ENCODE data around the gene EXOC3L4. TPM values are rescaled to one million over a fixed set of nuclear protein-coding genes. Genes with fewer than 3 reads are reported as not detected.

The EXOC3L4 gene
- total RNA-seq, 2 donors from 2014 or later, result 0.66 to 1.8 TPM

DNA sequence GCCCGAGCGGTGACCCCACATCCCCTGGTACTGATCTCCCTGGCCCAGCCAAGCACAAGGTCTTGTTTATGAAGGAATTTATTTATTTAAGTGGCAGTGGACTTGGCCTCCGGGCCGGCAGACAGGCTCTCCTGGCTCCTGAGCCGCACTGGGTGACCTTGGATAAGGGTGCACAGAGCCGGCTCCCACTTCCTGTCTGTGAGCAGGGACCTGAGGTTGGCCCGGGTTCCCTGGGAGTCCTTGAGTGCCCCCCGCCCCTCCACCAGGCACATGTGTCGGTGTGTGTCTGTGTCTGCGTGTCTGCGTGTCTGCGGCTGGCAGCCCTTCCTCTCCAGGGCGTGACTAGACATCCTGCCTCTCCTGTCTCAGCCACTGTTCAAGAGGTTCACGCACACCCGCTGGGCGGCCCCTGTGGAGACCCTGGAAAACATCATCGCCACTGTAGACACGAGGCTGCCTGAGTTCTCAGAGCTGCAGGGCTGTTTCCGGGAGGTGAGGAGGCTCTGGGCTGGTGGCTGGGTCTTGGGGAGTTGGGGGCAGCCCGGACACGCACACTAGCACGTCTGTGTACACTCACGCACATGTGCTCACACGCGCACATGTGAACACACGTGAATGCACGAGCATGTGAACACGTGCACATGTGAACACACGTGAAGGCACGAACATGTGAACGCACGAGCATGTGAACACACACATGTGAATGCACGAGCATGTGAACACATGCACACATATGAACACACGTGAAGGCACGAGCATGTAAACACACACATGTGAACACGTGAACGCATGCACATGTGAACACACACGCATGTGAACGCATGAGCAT is 38.1 kb downstream of the EXOC3L4 start:
- peak; percentile 59 to 84 (median 70) for DNase-seq
- peaks cover 49% of the 10 kb centered on the region for H3K4me1 ChIP-seq
- TF ChIP-seq POLR2A (IDR thresholded peaks at IDR 0.05), result no peak
- TF ChIP-seq, protein P1, sequence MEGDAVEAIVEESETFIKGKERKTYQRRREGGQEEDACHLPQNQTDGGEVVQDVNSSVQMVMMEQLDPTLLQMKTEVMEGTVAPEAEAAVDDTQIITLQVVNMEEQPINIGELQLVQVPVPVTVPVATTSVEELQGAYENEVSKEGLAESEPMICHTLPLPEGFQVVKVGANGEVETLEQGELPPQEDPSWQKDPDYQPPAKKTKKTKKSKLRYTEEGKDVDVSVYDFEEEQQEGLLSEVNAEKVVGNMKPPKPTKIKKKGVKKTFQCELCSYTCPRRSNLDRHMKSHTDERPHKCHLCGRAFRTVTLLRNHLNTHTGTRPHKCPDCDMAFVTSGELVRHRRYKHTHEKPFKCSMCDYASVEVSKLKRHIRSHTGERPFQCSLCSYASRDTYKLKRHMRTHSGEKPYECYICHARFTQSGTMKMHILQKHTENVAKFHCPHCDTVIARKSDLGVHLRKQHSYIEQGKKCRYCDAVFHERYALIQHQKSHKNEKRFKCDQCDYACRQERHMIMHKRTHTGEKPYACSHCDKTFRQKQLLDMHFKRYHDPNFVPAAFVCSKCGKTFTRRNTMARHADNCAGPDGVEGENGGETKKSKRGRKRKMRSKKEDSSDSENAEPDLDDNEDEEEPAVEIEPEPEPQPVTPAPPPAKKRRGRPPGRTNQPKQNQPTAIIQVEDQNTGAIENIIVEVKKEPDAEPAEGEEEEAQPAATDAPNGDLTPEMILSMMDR (IDR thresholded peaks at IDR 0.05), result no peak
- H3K36me3 ChIP-seq (replicated peaks in 1 of 2; ENCODE audit: insufficient read depth in 1 of 2, low read depth in 2 of 2), result peaks cover 0 to 3% of the 10 kb centered on the region in 2 donors
- ATAC-seq, result peak; percentile 51
- WGBS, 2 donors, result 58 to 64% methylated on average over 26 to 39 of the region's 39 CpGs
- no peaks in the 10 kb centered on the region for H3K27me3 ChIP-seq
- H3K4me3 ChIP-seq, result no peak overlapping the region
- no peaks in the 10 kb centered on the region for H3K9me3 ChIP-seq
- peak overlapping the region; percentile 19 to 60 (median 39) for H3K27ac ChIP-seq
- intact Hi-C loops (cut with DNase I), result no loop called here

DNA sequence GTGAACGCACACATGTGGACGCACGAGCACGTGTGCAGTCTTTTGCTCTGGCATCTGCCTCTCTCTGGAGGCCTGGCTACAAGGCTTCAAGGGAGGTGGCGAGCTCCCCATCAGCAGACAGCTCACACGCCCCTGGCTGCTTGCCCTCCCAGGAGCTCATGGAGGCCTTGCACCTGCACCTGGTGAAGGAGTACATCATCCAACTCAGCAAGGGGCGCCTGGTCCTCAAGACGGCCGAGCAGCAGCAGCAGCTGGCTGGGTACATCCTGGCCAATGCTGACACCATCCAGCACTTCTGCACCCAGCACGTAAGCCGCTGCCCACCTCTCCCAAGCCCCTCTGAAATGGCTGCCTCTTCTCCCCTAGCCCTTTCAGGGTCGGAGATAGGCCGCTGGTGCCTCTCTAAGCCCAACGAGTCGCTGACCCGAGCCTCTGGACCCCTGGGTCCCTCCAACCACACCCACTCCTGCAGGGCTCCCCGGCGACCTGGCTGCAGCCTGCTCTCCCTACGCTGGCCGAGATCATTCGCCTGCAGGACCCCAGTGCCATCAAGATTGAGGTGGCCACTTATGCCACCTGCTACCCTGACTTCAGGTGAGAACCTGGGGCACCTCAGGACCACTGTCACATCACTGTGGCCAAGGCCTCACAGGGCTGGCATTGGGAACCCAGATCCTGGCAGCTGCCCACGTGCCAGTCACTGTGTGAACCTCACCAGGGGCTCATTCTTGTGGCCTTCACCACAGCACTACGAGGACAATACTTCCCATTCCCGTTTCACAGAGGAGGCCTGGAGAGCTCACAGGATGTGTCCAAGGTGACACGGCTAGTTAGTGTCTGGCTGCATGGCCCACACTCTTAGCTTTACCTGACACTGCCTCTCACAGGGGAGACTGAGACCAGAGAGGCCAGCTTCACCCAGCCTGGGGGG is 39.0 kb downstream of the EXOC3L4 start:
- WGBS, 2 donors, result 91 to 94% methylated on average over 24 to 25 of the region's 25 CpGs

DNA sequence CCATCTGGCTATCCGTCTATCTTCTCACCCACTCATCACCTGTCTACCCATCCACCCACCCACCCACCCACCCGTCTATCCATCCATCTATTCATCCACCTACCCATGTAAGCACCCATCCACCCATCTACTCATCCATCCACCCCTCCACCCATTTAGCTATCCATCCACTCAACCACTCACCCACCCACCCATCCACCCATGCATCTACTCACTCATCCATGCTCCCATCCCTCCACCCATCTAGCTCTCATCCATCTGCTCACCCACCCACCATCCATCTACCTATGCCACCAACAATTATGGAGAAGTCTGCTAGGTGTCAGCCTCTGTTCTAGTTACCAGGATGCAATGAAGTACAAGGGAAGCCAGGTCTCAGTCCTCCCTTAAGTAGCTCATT is 39.9 kb downstream of the EXOC3L4 start:
- TF ChIP-seq POLR2A (IDR thresholded peaks at IDR 0.05), result no peak
- TF ChIP-seq, protein P1 (IDR thresholded peaks at IDR 0.05), result no peak
- Histone ChIP-seq H3K27me3 (no peaks in the 10 kb centered on the region), H3K27ac (no peak overlapping the region), H3K4me1 (peaks cover 32% of the 10 kb centered on the region), H3K4me3 (no peak overlapping the region), H3K36me3 (replicated peaks in 1 of 2; ENCODE audit: insufficient read depth in 1 of 2, low read depth in 2 of 2) (peaks cover 0 to 3% of the 10 kb centered on the region in 2 donors), H3K9me3 (no peaks in the 10 kb centered on the region)
- WGBS, 2 donors, result 45 to 48% methylated on average over 2 of the region's 2 CpGs
- no peak for DNase-seq
- intact Hi-C loops (cut with DNase I), result no loop called here
- no peak for ATAC-seq

More for the DNA sequence above, 39.0 kb downstream of the EXOC3L4 start:
- no peak overlapping the region for H3K27ac ChIP-seq
- DNase-seq (peak in 1 of 4 donors; percentile 15), ATAC-seq (no peak)
- intact Hi-C loops (cut with DNase I), result no loop called here
- TF ChIP-seq POLR2A (IDR thresholded peaks at IDR 0.05), result no peak
- TF ChIP-seq, protein P1 (IDR thresholded peaks at IDR 0.05), result no peak
- H3K4me1 ChIP-seq, result peaks cover 41% of the 10 kb centered on the region
- H3K9me3 ChIP-seq, result no peaks in the 10 kb centered on the region
- peaks cover 0 to 3% of the 10 kb centered on the region in 2 donors for H3K36me3 ChIP-seq (replicated peaks in 1 of 2; ENCODE audit: insufficient read depth in 1 of 2, low read depth in 2 of 2)
- H3K4me3 ChIP-seq, result no peak overlapping the region
- no peaks in the 10 kb centered on the region for H3K27me3 ChIP-seq

DNA sequence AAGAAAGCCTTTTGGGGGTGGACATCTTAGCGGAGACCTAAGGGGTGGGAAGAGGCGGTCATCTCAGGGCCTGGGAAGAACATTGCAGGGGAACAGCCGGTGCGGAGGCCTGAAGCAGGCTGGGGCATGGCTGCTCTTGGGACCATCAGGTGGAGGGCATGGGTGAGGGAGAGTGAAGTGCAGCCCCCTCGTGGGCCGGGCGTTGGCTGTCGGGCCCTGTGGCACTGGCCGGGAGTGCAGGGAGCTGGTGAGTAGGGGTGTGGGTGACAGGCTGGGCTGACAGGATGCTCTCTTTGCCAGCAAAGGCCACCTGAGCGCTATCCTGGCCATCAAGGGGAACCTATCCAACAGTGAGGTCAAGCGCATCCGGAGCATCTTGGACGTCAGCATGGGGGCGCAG is 40.4 kb downstream of the EXOC3L4 start:
- TF ChIP-seq POLR2A (IDR thresholded peaks at IDR 0.05), result no peak
- TF ChIP-seq, protein P1 (IDR thresholded peaks at IDR 0.05), result no peak
- Histone ChIP-seq H3K9me3 (no peaks in the 10 kb centered on the region), H3K4me1 (peaks cover 29% of the 10 kb centered on the region), H3K4me3 (no peak overlapping the region), H3K27me3 (no peaks in the 10 kb centered on the region), H3K27ac (no peak overlapping the region), H3K36me3 (replicated peaks in 1 of 2; ENCODE audit: insufficient read depth in 1 of 2, low read depth in 2 of 2) (peaks cover 0 to 3% of the 10 kb centered on the region in 2 donors)
- WGBS, 2 donors, result 88 to 97% methylated on average over 12 to 14 of the region's 14 CpGs
- intact Hi-C loops (cut with DNase I), result no loop called here
- no peak for DNase-seq
- no peak for ATAC-seq

Measured in body of pancreas (tissue), 4 donors.